Muscle of back (tissue), 13 donors: ENCODE results near the gene CSNK2A2. TPM values are rescaled to one million over a fixed set of nuclear protein-coding genes. Genes with fewer than 3 reads are reported as not detected.
A peak's percentile ranks its signal among the peaks of the same experiment; 100 is the strongest.

Experiments
- DNase-seq, 3 donors: peaks; one replicate each; pipeline versions ENCODE4 v3.0.0 to v3.0.0-alpha.2; 2013
- long read RNA-seq, 9 donors: transcript quantifications; one replicate each; lab custom pipeline, GENCODE V29; 2026
- polyA plus RNA-seq, 10 donors: library from polyadenylated mRNA; unstranded; fragments of 120-200 nt; gene quantifications; one replicate each; pipeline ENCODE4 v1.2.1, GENCODE V29; 2013; ENCODE audit not compliant: insufficient read length in 10 of 10

The CSNK2A2 gene
- polyA plus RNA-seq: 100 to 1,000 TPM in 2 of 10 donors, 10 to 100 TPM in 8; 73.1 to 117 (median 81.9) TPM
- long read RNA-seq, donor 1, transcript CSNK2A2-201 (12 exons, 1,701 nt): major isoform, 5 of 12 reads
- long read RNA-seq, donor 1, partial matches to known transcripts: 5 of 12 reads
- long read RNA-seq, donor 1, other reads (novel, unspliced or antisense): 0 of 12 reads
- long read RNA-seq, donor 2, transcript CSNK2A2-201 (12 exons, 1,701 nt): major isoform, 8 of 17 reads
- long read RNA-seq, donor 2, partial matches to known transcripts: 5 of 17 reads
- long read RNA-seq, donor 2, other reads (novel, unspliced or antisense): 0 of 17 reads
- long read RNA-seq, donor 3: 0 reads
- long read RNA-seq, donor 4, partial matches to known transcripts: 0 of 3 reads
- long read RNA-seq, donor 4, other reads (novel, unspliced or antisense): 0 of 3 reads
- long read RNA-seq, donor 5, transcript CSNK2A2-201 (12 exons, 1,701 nt): major isoform, 8 of 12 reads
- long read RNA-seq, donor 5, partial matches to known transcripts: 0 of 12 reads
- long read RNA-seq, donor 5, other reads (novel, unspliced or antisense): 0 of 12 reads
- long read RNA-seq, donor 6, transcript CSNK2A2-201 (12 exons, 1,701 nt): major isoform, 7 of 9 reads
- long read RNA-seq, donor 6, partial matches to known transcripts: 0 of 9 reads
- long read RNA-seq, donor 6, other reads (novel, unspliced or antisense): 0 of 9 reads
- long read RNA-seq, donor 7, partial matches to known transcripts: 0 of 4 reads
- long read RNA-seq, donor 7, other reads (novel, unspliced or antisense): 0 of 4 reads
- long read RNA-seq, donor 8, transcript CSNK2A2-201 (12 exons, 1,701 nt): major isoform, 6 of 10 reads
- long read RNA-seq, donor 8, partial matches to known transcripts: 0 of 10 reads
- long read RNA-seq, donor 8, other reads (novel, unspliced or antisense): 0 of 10 reads
- long read RNA-seq, donor 9, partial matches to known transcripts: 0 of 2 reads
- long read RNA-seq, donor 9, other reads (novel, unspliced or antisense): 0 of 2 reads

GRCh38 chr16:58198022-58198683 lies at the start of gene CSNK2A2:
Gene CSNK2A2, minus strand, starts transcription at chr16:58198106. Its CDS starts 370 bp downstream, at chr16:58197736.
- peak; percentile 52 to 77 (median 72) for DNase-seq

DNA sequence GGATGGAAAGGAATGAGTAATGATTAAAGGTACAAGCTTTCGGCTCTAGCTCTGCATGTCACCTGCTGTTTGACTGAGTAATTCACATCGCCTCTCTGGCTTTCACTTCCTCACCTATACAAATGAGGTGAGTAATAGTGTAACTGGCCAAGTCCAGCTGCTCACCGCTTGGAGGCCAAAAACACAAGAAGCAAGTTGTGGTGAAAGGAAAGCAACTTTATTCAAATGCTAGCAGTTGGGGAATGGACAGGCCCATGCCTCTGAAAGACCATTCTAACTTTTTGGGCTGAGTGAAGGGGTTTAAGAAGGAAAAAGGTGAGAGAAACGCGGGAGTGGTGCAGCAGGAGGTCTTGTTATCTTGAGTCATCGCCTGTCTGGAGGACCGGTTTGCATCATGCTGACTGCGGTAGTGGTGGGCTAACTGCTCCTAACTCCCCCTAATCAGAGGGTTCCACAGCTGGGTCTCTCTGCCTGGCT lies 45.7 kb upstream of the CSNK2A2 start:
- no peak for DNase-seq

DNA sequence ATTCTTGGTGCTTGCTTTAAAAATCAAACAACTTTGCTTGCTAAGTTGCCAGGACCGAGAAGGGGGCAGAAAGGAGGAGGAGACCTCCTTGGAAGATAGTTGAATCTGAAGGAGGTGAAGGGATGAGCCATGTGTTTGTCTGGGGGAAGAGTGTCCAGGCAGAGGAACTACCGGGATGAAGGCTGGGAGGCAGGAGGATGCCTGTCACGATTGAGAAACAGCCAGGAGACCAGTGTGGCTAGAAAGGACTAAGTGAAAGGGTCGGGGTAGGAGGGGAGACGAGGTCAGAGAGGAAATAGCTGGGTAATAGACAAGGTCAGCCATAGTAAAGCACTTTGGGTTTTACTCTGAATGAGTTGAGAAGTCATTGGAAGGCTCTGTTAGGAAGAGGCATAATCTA lies 38.9 kb upstream of the CSNK2A2 start:
- no peak for DNase-seq

DNA sequence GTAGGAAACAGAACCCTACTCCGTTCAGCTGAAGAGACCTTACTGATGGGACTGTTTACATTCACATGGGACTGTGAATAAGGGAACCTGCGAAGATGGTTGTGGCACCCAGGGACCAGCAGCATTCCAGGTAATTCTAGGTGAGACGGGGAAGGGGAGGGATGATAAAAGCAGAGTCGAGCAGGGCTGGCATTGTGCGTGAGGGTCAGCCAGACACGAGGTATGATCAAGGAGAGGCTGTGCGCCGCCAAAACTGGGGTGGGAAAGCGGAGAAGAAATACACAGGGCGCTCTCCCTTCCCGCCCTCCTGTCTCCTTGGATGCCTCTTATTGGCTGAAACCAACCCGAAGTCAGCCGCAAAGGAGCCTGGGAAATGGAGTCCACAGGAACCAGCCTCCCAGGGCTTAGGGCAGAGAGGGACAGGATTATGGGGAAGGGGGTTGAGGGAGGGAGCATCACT lies 38.4 kb upstream of the CSNK2A2 start:
- DNase-seq: peak; percentile 22 to 76 (median 48)

- DNase-seq: no peak
Observed at GRCh38 chr16:58235663-58236062, 37.8 kb upstream of the CSNK2A2 start.

- no peak for DNase-seq
Observed at GRCh38 chr16:58234831-58235595, 37.1 kb upstream of the CSNK2A2 start.

- no peak for DNase-seq
Observed at GRCh38 chr16:58230259-58230658, 32.4 kb upstream of the CSNK2A2 start.

DNA sequence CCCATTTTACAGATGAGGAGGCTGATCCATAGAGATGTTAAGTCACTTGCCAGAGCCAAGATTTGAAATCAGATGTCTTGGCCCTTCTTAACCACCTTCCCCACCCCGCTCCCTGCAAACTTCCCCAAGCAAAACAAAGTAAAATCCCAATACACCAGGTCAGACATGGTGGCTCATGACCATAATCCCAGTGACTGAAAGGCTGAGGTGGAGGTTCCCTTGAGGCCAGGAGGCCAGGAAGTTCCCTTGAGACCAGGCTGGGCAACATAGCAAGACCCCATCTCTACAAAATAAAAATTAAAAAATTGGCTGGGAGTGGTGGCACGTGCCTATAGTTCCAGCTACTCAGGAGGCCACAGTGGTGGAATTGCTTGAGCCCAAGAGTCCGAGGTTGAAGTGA lies 28.9 kb upstream of the CSNK2A2 start:
- no peak for DNase-seq

GRCh38 chr16:58225965-58226602 lies 28.2 kb upstream of the CSNK2A2 start:
- no peak for DNase-seq

- DNase-seq: no peak
Observed at GRCh38 chr16:58222532-58223316, 24.8 kb upstream of the CSNK2A2 start.

DNA sequence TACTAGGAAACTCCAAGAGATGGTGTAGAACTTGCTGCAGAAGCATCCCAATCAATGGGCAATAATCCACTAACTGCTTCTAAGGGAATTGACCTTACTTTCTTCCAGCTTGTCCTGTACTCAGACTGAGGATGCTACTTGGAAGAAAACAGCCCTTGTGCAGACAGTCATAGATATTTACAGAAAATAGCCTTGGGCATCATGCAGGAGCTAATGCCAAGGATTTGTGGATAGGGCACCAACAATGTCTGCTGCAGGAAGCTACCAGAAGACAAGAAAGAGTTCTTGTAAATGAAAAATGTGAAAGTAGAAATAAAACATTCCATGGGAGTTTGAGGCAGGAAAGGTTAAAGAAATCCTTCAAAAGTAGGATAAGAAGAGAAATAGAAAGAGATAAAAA lies 21.5 kb upstream of the CSNK2A2 start:
- DNase-seq: no peak

- DNase-seq: no peak
Observed at GRCh38 chr16:58218786-58219185, 20.9 kb upstream of the CSNK2A2 start.

- no peak for DNase-seq
Observed at GRCh38 chr16:58217311-58217925, 19.5 kb upstream of the CSNK2A2 start.

- no peak for DNase-seq
Observed at GRCh38 chr16:58212824-58213655, 15.1 kb upstream of the CSNK2A2 start.

DNA sequence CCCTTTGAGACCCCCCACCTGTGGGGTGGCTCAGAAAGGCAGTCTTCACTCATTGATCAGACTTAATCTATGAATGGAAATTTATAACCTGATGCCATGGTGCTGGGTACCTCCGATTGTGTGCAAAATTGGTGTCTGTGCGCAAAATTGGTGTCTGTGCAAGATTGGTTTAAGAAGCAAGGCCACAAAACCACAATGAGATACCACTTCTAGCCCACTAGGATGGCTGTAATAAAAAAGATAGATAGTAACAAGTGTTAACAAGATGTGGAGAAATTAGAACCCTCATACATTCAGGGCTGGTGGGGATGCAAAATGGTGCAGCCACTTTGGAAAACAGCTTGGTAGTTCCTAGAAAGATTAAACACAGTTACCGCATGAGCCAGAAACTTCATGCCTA lies 13.9 kb upstream of the CSNK2A2 start:
- no peak for DNase-seq

GRCh38 chr16:58211245-58211644 lies 13.3 kb upstream of the CSNK2A2 start:
- no peak for DNase-seq

- no peak for DNase-seq
Observed at GRCh38 chr16:58205276-58206036, 7.5 kb upstream of the CSNK2A2 start.
